Smooth muscle cell (in vitro differentiated cells): ENCODE data around the gene CNST. TPM values are rescaled to one million over a fixed set of nuclear protein-coding genes. Genes with fewer than 3 reads are reported as not detected.
"Not testable (repeated sequence)": the region's sequence is repeated elsewhere in the genome, so short reads cannot be mapped to it uniquely, and the experiment has no call there.

Experiments
- DNase-seq: peaks from one replicate; lab custom pipeline; 2025; ENCODE audit not compliant: unreplicated experiment; lab: John Stamatoyannopoulos, UW
- H2AFZ ChIP-seq: fragments of 200-600 bp; sonication (generic); 2 replicates; pipeline ENCODE4 v1.6.0; 2016; ENCODE audit warnings: antibody characterized with exemption, low read depth, mild to moderate bottlenecking
- H3F3A ChIP-seq: fragments of 200-600 bp; sonication (generic); 2 replicates; pipeline ENCODE4 v1.6.0; 2017; ENCODE audit warnings: antibody characterized with exemption, low read depth
- H3K27ac ChIP-seq: fragments of 200-600 bp; sonication (generic); 2 replicates; pipeline ENCODE4 v1.5.1; 2016; ENCODE audit warnings: low read depth, mild to moderate bottlenecking
- H3K27me3 ChIP-seq: fragments of 200-600 bp; sonication (generic); 2 replicates; pipeline ENCODE4 v1.6.1; 2016; ENCODE audit warnings: low read depth, mild to moderate bottlenecking
- H3K36me3 ChIP-seq: fragments of 200-600 bp; sonication (generic); 2 replicates; pipeline ENCODE4 v1.5.1; 2016; ENCODE audit warnings: low read depth
- H3K4me1 ChIP-seq: fragments of 200-600 bp; sonication (generic); 2 replicates; pipeline ENCODE4 v1.5.1; 2016; ENCODE audit warnings: low read depth
- H3K4me2 ChIP-seq: fragments of 200-600 bp; sonication (generic); 2 replicates; pipeline ENCODE4 v1.6.0; 2016; ENCODE audit warnings: mild to moderate bottlenecking
- H3K4me3 ChIP-seq: fragments of 200-600 bp; sonication (generic); 2 replicates; pipeline ENCODE4 v1.5.1; 2016; ENCODE audit warnings: mild to moderate bottlenecking
- H3K79me2 ChIP-seq: fragments of 200-600 bp; sonication (generic); 2 replicates; pipeline ENCODE4 v1.6.0; 2016; ENCODE audit warnings: low read depth, mild to moderate bottlenecking
- H3K9ac ChIP-seq: fragments of 200-600 bp; sonication (generic); 2 replicates; pipeline ENCODE4 v1.6.0; 2016; ENCODE audit warnings: low read depth
- H3K9me3 ChIP-seq: fragments of 200-600 bp; sonication (generic); replicated peaks from 2 replicates; pipeline ENCODE4 v1.5.1; 2016; ENCODE audit warnings: low read depth
- H4K20me1 ChIP-seq: fragments of 200-600 bp; sonication (generic); 2 replicates; pipeline ENCODE4 v1.6.0; 2016; ENCODE audit warnings: low read depth
- CTCF ChIP-seq: fragments of 200-600 bp; sonication (generic); IDR thresholded peaks from 2 replicates; pipeline ENCODE4 v1.5.1; 2017; ENCODE audit warnings: borderline replicate concordance, mild to moderate bottlenecking, antibody characterized with exemption; ENCODE audit not compliant: insufficient read depth, poor library complexity, severe bottlenecking
- WGBS: methylation state at CpG from one replicate; pipeline ENCODE4 v1.1.7; 2016; ENCODE audit warnings: low lambda C conversion rate; 5-methylcytosine and 5-hydroxymethylcytosine counted together
- polyA plus RNA-seq: library from polyadenylated mRNA; unstranded; fragments of >200 nt; fragmentation: Nextera tagmentation; extraction: Ambion mirVana; gene quantifications from 2 replicates; pipeline ENCODE4 v1.2.1, GENCODE V29; 2016
- total RNA-seq: library from RNA; depleted of rRNA; stranded (reverse); fragments of >200 nt; gene quantifications from 2 replicates; pipeline ENCODE4 v1.2.3, GENCODE V29; 2014

The CNST gene
- total and polyA plus RNA-seq, 2 experiments from 2014 or later, result 6.7 to 16.9 TPM

- H2AFZ ChIP-seq, result peak overlapping the region; percentile 87
- H3K36me3 ChIP-seq, result no peaks in the 10 kb centered on the region
- peak overlapping the region; percentile 75 for H3K9ac ChIP-seq
- no peaks in the 10 kb centered on the region for H3F3A ChIP-seq
- TF ChIP-seq CTCF, result no peak
- peaks cover 19% of the 10 kb centered on the region for H3K4me1 ChIP-seq
- peaks cover 58% of the 10 kb centered on the region for H3K79me2 ChIP-seq
- DNase-seq, result no peak
- no peaks in the 10 kb centered on the region for H3K27me3 ChIP-seq
- peak overlapping the region; percentile 94 for H3K4me2 ChIP-seq
- WGBS, result 3% methylated on average over 20 of the region's 25 CpGs
- H3K4me3 ChIP-seq, result peak overlapping the region; percentile 79
- H3K27ac ChIP-seq, result peak overlapping the region; percentile 83
- H3K9me3 ChIP-seq, result no peaks in the 10 kb centered on the region
- peaks cover 6% of the 10 kb centered on the region for H4K20me1 ChIP-seq
These were observed 773 bp downstream of the CNST start for GRCh38 chr1:246566813-246567645.

- Histone ChIP-seq H3K4me1 (peaks cover 19% of the 10 kb centered on the region), H4K20me1 (peaks cover 6% of the 10 kb centered on the region), H3K4me2 (peak overlapping the region; percentile 94), H3F3A (no peaks in the 10 kb centered on the region), H3K27me3 (no peaks in the 10 kb centered on the region), H3K27ac (peak overlapping the region; percentile 83), H2AFZ (peak overlapping the region; percentile 87), H3K79me2 (peaks cover 58% of the 10 kb centered on the region), H3K9ac (peak overlapping the region; percentile 75), H3K4me3 (peak overlapping the region; percentile 79), H3K9me3 (no peaks in the 10 kb centered on the region), H3K36me3 (no peaks in the 10 kb centered on the region)
- no peak for TF ChIP-seq CTCF
- DNase-seq, result no peak
- 80% methylated on average over 4 of the region's 4 CpGs for whole genome bisulfite sequencing
These were observed 1.5 kb downstream of the CNST start for GRCh38 chr1:246567646-246568235.

GRCh38 chr1:246569248-246570238 is 3.3 kb downstream of the CNST start:
- no peaks in the 10 kb centered on the region for H3F3A ChIP-seq
- peaks cover 17% of the 10 kb centered on the region for H3K4me1 ChIP-seq
- H3K4me3 ChIP-seq, result no peak overlapping the region
- no peaks in the 10 kb centered on the region for H3K36me3 ChIP-seq
- peaks cover 55% of the 10 kb centered on the region for H3K79me2 ChIP-seq
- no peak overlapping the region for H2AFZ ChIP-seq
- H3K4me2 ChIP-seq, result no peak overlapping the region
- no peak overlapping the region for H3K9ac ChIP-seq
- H3K27ac ChIP-seq, result no peak overlapping the region
- H3K9me3 ChIP-seq, result no peaks in the 10 kb centered on the region
- no peaks in the 10 kb centered on the region for H3K27me3 ChIP-seq
- no peak for DNase-seq
- WGBS, result 73% methylated on average over 8 of the region's 8 CpGs
- peaks cover 6% of the 10 kb centered on the region for H4K20me1 ChIP-seq
- TF ChIP-seq CTCF, result no peak

GRCh38 chr1:246571309-246571708 is 5.1 kb downstream of the CNST start:
- not testable (repeated sequence) for H3K9me3 ChIP-seq, H2AFZ ChIP-seq, H3F3A ChIP-seq, DNase-seq, H3K9ac ChIP-seq, H3K27ac ChIP-seq, H3K27me3 ChIP-seq, H3K4me3 ChIP-seq, H3K4me1 ChIP-seq, H3K36me3 ChIP-seq, H4K20me1 ChIP-seq, H3K4me2 ChIP-seq
- 72% methylated on average over 4 of the region's 4 CpGs for WGBS
- peaks cover 49% of the 10 kb centered on the region for H3K79me2 ChIP-seq
